Esophagus muscularis mucosa (tissue), 4 donors: ENCODE results near the gene PGRMC1. TPM values are rescaled to one million over a fixed set of nuclear protein-coding genes. Genes with fewer than 3 reads are reported as not detected.
A peak's percentile ranks its signal among the peaks of the same experiment; 100 is the strongest.

Experiments
- DNase-seq: peaks from one replicate; pipeline ENCODE4 v3.0.0-alpha.2; 2017; ENCODE audit errors: extremely low spot score
- H3K27ac ChIP-seq, 4 donors: fragments of 200-600 bp; sonication (generic); replicated peaks in 1 of 4; 1 replicate in 3 of 4; 2 replicates in 1 of 4; pipeline ENCODE4 v1.5.1; 2016 to 2019; ENCODE audit warnings: mild to moderate bottlenecking in 1 of 4
- H3K27me3 ChIP-seq, 4 donors: fragments of 200-600 bp; sonication (generic); one replicate each; pipeline versions ENCODE4 v1.5.1 to v1.6.0; 2016 to 2019
- H3K36me3 ChIP-seq, 4 donors: fragments of 200-600 bp; sonication (generic); one replicate each; pipeline ENCODE4 v1.5.1; 2016 to 2019
- H3K4me1 ChIP-seq, 4 donors: fragments of 200-600 bp; sonication (generic); one replicate each; pipeline ENCODE4 v1.5.1; 2016 to 2019
- H3K4me3 ChIP-seq, 4 donors: fragments of 200-600 bp; sonication (generic); 1 replicate in 2 of 4; 2 replicates in 2 of 4; pipeline ENCODE4 v1.5.1; 2016 to 2019; ENCODE audit warnings: mild to moderate bottlenecking in 4 of 4, moderate library complexity in 1 of 4
- H3K9me3 ChIP-seq, 4 donors: fragments of 200-600 bp; sonication (generic); 1 replicate in 3 of 4; 2 replicates in 1 of 4; pipeline ENCODE4 v1.5.1; 2016 to 2019
- EP300 ChIP-seq: sonication (generic); formaldehyde crosslinking; IDR thresholded peaks from one replicate; pipeline ENCODE4 v1.6.1; 2017; ENCODE audit warnings: antibody characterized with exemption
- POLR2A ChIP-seq: fragments of 450-650 bp; IDR thresholded peaks from one replicate; pipeline ENCODE4 v1.6.1; 2017; ENCODE audit warnings: antibody characterized with exemption, moderate library complexity, mild to moderate bottlenecking, low read depth
- POLR2AphosphoS5 ChIP-seq, 2 donors: sonication (generic); formaldehyde crosslinking; IDR thresholded peaks; one replicate each; pipeline ENCODE4 v1.6.1; 2017; ENCODE audit warnings: antibody characterized with exemption in 2 of 2
- WGBS: methylation state at CpG from one replicate; pipeline ENCODE4 v1.1.5; 2018; 5-methylcytosine and 5-hydroxymethylcytosine counted together
- intact Hi-C: fragments of 100-400 bp; cut with DNase I; formaldehyde crosslinking; loops from one replicate; pipeline ENCODE4 v1.15.1; 2023
- total RNA-seq, 4 donors: library from RNA; depleted of rRNA; stranded (reverse); fragments of >200 nt; gene quantifications; one replicate each; pipeline versions ENCODE4 v1.1.0 to v1.2.1, GENCODE V29; 2016
- TF ChIP-seq, protein P1 (sequence below), 3 experiments: fragments of 200-600 bp in 2 of 3; fragments of 450-650 bp in 1 of 3; sonication (generic) in 2 of 3; IDR thresholded peaks; one replicate each; pipeline ENCODE4 v1.5.1; 2017 to 2019; ENCODE audit warnings: antibody characterized with exemption in 3 of 3, mild to moderate bottlenecking in 2 of 3, moderate library complexity in 1 of 3

Gene PGRMC1
- total RNA-seq = 100 to 1,000 TPM in 3 of 4 donors, 10 to 100 TPM in 1; 94.7 to 152 (median 138) TPM

DNA sequence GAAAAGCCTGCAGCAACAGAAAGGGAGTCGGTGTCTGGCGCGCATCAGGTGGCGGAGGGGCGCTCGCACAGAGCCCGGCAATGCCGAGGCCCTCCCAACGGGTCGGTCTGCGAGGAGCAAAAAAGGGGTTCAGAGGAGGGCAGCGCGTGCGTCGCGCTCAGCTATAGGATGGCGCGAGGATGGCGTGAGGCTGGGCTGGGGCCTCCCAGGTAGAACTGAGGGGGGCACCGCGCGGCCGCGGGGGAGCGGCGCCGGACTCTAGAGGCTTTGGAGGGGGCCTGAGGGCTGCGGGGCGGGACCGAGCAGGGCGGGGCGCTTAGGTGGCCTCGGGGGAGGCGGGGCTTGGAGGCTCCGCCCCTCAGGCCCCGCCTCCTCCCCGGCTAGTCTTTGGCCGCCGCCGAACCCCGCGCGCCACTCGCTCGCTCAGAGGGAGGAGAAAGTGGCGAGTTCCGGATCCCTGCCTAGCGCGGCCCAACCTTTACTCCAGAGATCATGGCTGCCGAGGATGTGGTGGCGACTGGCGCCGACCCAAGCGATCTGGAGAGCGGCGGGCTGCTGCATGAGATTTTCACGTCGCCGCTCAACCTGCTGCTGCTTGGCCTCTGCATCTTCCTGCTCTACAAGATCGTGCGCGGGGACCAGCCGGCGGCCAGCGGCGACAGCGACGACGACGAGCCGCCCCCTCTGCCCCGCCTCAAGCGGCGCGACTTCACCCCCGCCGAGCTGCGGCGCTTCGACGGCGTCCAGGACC, at the start of gene PGRMC1:
PGRMC1 (plus strand) TSS at position 414 of the 751 bp plus-strand sequence; CDS start at position 493, 79 bp downstream.
- Histone ChIP-seq H3K36me3 (no peaks in the 10 kb centered on the region), H3K4me3 (peak within 1 kb of the TSS; percentile 70 to 80 (median 74)), H3K4me1 (peaks cover 0 to 26% (median 19%) of the 10 kb centered on the region in 4 donors), H3K27me3 (no peaks in the 10 kb centered on the region), H3K27ac (peak within 1 kb of the TSS; percentile 83 to 90 (median 86)), H3K9me3 (no peaks in the 10 kb centered on the region)
- WGBS = 30% methylated on average over 30 of the region's 82 CpGs
- intact Hi-C loops = no loop called here
- DNase-seq = peak; percentile 91
- TF ChIP-seq POLR2AphosphoS5 (IDR thresholded peaks at IDR 0.05) = peak; percentile 88 to 96
- TF ChIP-seq, protein P1, sequence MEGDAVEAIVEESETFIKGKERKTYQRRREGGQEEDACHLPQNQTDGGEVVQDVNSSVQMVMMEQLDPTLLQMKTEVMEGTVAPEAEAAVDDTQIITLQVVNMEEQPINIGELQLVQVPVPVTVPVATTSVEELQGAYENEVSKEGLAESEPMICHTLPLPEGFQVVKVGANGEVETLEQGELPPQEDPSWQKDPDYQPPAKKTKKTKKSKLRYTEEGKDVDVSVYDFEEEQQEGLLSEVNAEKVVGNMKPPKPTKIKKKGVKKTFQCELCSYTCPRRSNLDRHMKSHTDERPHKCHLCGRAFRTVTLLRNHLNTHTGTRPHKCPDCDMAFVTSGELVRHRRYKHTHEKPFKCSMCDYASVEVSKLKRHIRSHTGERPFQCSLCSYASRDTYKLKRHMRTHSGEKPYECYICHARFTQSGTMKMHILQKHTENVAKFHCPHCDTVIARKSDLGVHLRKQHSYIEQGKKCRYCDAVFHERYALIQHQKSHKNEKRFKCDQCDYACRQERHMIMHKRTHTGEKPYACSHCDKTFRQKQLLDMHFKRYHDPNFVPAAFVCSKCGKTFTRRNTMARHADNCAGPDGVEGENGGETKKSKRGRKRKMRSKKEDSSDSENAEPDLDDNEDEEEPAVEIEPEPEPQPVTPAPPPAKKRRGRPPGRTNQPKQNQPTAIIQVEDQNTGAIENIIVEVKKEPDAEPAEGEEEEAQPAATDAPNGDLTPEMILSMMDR (IDR thresholded peaks at IDR 0.05) = no peak
- TF ChIP-seq EP300 = no peak
- peak; percentile 54 for TF ChIP-seq POLR2A

DNA sequence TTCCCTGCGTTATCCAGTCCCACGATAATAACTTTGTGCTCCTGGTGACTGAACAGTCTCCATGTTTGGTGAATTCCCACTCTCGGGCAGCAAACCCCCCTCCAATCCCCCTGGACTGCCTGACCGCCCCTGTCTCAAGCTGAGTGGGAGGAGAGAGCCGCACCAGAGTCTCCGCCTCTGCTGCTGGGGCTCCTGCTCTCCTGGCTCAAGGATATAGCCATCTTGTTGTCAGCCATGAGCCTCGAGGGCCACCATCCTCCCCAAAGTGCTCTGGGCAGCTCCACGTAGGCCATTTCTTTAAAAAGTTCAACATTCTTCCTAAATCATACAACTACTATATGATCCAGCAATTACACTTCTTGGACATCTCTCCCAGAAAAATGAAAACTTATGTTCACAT, 49.3 kb upstream of the PGRMC1 start:
- no peak for DNase-seq
- no peak overlapping the region for H3K4me3 ChIP-seq
- no peaks in the 10 kb centered on the region for H3K9me3 ChIP-seq
- 57% methylated on average over 7 of the region's 8 CpGs for WGBS
- TF ChIP-seq POLR2AphosphoS5 (IDR thresholded peaks at IDR 0.05) (no peak), EP300 (no peak), POLR2A (no peak)
- TF ChIP-seq, protein P1 (IDR thresholded peaks at IDR 0.05) = no peak
- H3K27ac ChIP-seq = no peak overlapping the region
- intact Hi-C loops = no loop called here
- H3K36me3 ChIP-seq = no peaks in the 10 kb centered on the region
- no peaks in the 10 kb centered on the region for H3K27me3 ChIP-seq
- no peaks in the 10 kb centered on the region for H3K4me1 ChIP-seq

DNA sequence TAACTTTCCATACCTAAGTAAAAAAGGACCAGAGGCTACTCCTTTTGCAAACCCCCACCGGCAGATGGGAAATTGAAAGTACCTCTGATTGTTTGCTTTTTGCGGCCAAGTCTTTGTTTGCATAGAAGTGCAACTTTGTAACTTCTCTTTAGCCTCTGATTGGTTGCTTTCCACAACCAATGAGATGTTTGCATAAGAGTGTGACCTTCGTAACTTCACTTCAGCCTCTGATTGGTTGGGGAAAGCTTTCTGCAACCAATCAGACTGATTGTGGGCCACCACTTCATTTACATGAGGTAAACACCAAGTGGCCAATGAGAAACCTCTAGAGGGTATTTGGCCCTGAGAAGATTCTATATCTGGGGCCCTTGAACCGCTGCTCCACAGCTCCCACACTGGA, 48.8 kb upstream of the PGRMC1 start:
- Histone ChIP-seq H3K27me3 (no peaks in the 10 kb centered on the region), H3K4me1 (no peaks in the 10 kb centered on the region), H3K27ac (no peak overlapping the region), H3K4me3 (no peak overlapping the region), H3K36me3 (no peaks in the 10 kb centered on the region), H3K9me3 (no peaks in the 10 kb centered on the region)
- no peak for DNase-seq
- TF ChIP-seq, protein P1 (IDR thresholded peaks at IDR 0.05) = no peak
- TF ChIP-seq POLR2A = no peak
- no peak for TF ChIP-seq POLR2AphosphoS5 (IDR thresholded peaks at IDR 0.05)
- no peak for TF ChIP-seq EP300
- WGBS = 83% methylated on average over 4 of the region's 4 CpGs
- intact Hi-C loops = no loop called here

DNA sequence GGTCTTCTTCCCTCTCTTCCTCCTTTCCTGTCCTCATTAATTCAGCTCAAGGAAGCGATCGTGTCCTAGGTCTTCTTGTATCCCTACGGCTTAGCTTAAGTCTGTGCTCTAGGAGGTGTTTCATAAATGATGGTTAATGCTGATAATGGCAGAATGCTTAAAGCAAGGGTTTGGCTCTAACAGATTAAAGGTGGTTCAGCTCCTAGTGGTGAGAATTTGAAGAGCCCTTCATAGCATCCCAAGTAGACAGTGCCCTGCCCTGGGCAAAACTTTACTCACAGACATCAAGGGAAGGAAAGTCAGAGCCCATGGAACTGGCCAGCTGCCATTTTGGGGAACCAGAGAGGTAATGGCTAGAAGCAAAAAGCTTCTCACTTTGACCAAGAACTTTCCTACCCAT, 47.0 kb upstream of the PGRMC1 start:
- Histone ChIP-seq H3K4me1 (no peaks in the 10 kb centered on the region), H3K36me3 (no peaks in the 10 kb centered on the region), H3K4me3 (no peak overlapping the region), H3K27me3 (no peaks in the 10 kb centered on the region), H3K9me3 (no peaks in the 10 kb centered on the region), H3K27ac (no peak overlapping the region)
- no peak for DNase-seq
- TF ChIP-seq POLR2AphosphoS5 (IDR thresholded peaks at IDR 0.05) = no peak
- TF ChIP-seq EP300 = no peak
- TF ChIP-seq, protein P1 (IDR thresholded peaks at IDR 0.05) = no peak
- TF ChIP-seq POLR2A = no peak
- WGBS = 82% methylated on average over 3 of the region's 3 CpGs
- intact Hi-C loops = no loop called here
